A549 (cell line): ENCODE measurements around the gene SPP2.

Source experiments
- EP300 ChIP-seq, 2 experiments: fragments of >200 bp; sonication (Bioruptor Twin); formaldehyde crosslinking; IDR thresholded peaks; 2 replicates in 1 of 2; 3 replicates in 1 of 2; pipeline ENCODE4 v1.6.1; 2016 to 2017
- JUN ChIP-seq, 2 experiments: fragments of >200 bp; sonication (Bioruptor Twin); formaldehyde crosslinking; IDR thresholded peaks; 2 replicates in 1 of 2; 3 replicates in 1 of 2; pipeline ENCODE4 v1.6.1; 2016 to 2017
- JUNB ChIP-seq: fragments of >200 bp; sonication (Bioruptor Twin); formaldehyde crosslinking; IDR thresholded peaks from 2 replicates; pipeline ENCODE4 v1.6.1; 2016
- KDM1A ChIP-seq: fragments of 200-600 bp; sonication (generic); IDR thresholded peaks from 2 replicates; pipeline ENCODE4 v1.6.1; 2016; ENCODE audit warnings: low read depth, mild to moderate bottlenecking
- KDM5A ChIP-seq: fragments of 200-600 bp; sonication (generic); IDR thresholded peaks from 2 replicates; pipeline ENCODE4 v1.6.1; 2016; ENCODE audit warnings: antibody characterized with exemption, mild to moderate bottlenecking
- POLR2A ChIP-seq: IDR thresholded peaks from 2 replicates; pipeline ENCODE4 v1.6.1; 2012; ENCODE audit warnings: mild to moderate bottlenecking, low read length
- RAD21 ChIP-seq, 2 experiments: fragments of >200 bp in 1 of 2; sonication (Bioruptor Twin) in 1 of 2; formaldehyde crosslinking in 1 of 2; IDR thresholded peaks in 1 of 2; conservative IDR thresholded peaks in 1 of 2; 2 replicates in 1 of 2; 3 replicates in 1 of 2; pipeline ENCODE4 v1.6.1; 2012 to 2018; ENCODE audit warnings: inconsistent platforms in 1 of 2
- TF ChIP-seq, protein P1 (sequence below): fragments of >200 bp; sonication (Bioruptor Twin); formaldehyde crosslinking; IDR thresholded peaks from 3 replicates; pipeline ENCODE4 v1.5.1; 2016
- TF ChIP-seq, protein P2 (sequence below): fragments of 250-450 bp; sonication (Bioruptor Pico); IDR thresholded peaks from 2 replicates; pipeline ENCODE4 v1.5.0; 2020; ENCODE audit warnings: low read depth, mild to moderate bottlenecking, moderate library complexity

- TF ChIP-seq KDM1A (no peak), KDM5A (no peak), JUN (IDR thresholded peaks at IDR 0.05) (no peak), RAD21 (conservative IDR thresholded peaks at IDR 0.05 in 1 of 2, IDR thresholded peaks at IDR 0.05 in 1 of 2) (no peak), JUNB (no peak), POLR2A (no peak), EP300 (IDR thresholded peaks at IDR 0.05) (no peak)
- TF ChIP-seq, protein P1, sequence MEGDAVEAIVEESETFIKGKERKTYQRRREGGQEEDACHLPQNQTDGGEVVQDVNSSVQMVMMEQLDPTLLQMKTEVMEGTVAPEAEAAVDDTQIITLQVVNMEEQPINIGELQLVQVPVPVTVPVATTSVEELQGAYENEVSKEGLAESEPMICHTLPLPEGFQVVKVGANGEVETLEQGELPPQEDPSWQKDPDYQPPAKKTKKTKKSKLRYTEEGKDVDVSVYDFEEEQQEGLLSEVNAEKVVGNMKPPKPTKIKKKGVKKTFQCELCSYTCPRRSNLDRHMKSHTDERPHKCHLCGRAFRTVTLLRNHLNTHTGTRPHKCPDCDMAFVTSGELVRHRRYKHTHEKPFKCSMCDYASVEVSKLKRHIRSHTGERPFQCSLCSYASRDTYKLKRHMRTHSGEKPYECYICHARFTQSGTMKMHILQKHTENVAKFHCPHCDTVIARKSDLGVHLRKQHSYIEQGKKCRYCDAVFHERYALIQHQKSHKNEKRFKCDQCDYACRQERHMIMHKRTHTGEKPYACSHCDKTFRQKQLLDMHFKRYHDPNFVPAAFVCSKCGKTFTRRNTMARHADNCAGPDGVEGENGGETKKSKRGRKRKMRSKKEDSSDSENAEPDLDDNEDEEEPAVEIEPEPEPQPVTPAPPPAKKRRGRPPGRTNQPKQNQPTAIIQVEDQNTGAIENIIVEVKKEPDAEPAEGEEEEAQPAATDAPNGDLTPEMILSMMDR = no peak
- TF ChIP-seq, protein P2, sequence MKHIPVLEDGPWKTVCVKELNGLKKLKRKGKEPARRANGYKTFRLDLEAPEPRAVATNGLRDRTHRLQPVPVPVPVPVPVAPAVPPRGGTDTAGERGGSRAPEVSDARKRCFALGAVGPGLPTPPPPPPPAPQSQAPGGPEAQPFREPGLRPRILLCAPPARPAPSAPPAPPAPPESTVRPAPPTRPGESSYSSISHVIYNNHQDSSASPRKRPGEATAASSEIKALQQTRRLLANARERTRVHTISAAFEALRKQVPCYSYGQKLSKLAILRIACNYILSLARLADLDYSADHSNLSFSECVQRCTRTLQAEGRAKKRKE (CRISPR knock-in tag) = no peak
Observed at GRCh38 chr2:234051374-234052070, 1.0 kb downstream of the SPP2 start.
